Mesenteric fat pad (tissue), 1 donor: ENCODE measurements around the gene CSNK1A1. TPM values are rescaled to one million over a fixed set of nuclear protein-coding genes. Genes with fewer than 3 reads are reported as not detected.
"Not testable (repeated sequence)": the region's sequence is repeated elsewhere in the genome, so short reads cannot be mapped to it uniquely, and the experiment has no call there.

Experiments
- DNase-seq: peaks from one replicate; pipeline ENCODE4 v3.0.0-alpha.2; 2020; ENCODE audit warnings: low spot score
- long read RNA-seq: library from polyadenylated mRNA; unstranded; transcript quantifications from one replicate; pipeline ENCODE4 v2.0.0, GENCODE V29; 2020
- total RNA-seq: library from RNA; stranded (reverse); fragmentation: NEBNext Ultra II Directional; extraction: Animal tissue kit (Norgen Biotek cat#: 25700); gene quantifications from one replicate; pipeline ENCODE4 v1.2.1, GENCODE V29; 2021
- donor health status: DM: yes; HTN: yes; CAD: no.

The CSNK1A1 gene
- total RNA-seq, result 224 TPM
- long read RNA-seq, full-length matches to known transcripts, result 190 of 307 reads
- long read RNA-seq, partial matches to known transcripts, result 80 of 307 reads
- long read RNA-seq, other reads (novel, unspliced or antisense), result 37 of 307 reads

GRCh38 chr5:149551227-149552037 lies at the start of gene CSNK1A1:
Gene CSNK1A1 (minus strand): TSS chr5:149551439. CDS start chr5:149550964, 475 bp downstream.
- DNase-seq, result peak; percentile 100

- DNase-seq, result no peak
Measured at GRCh38 chr5:149600932-149601331, 49.7 kb upstream of the CSNK1A1 start.

- DNase-seq, result no peak
Measured at GRCh38 chr5:149599375-149599774, 48.1 kb upstream of the CSNK1A1 start.

- no peak for DNase-seq
Measured at GRCh38 chr5:149598966-149599365, 47.7 kb upstream of the CSNK1A1 start.

GRCh38 chr5:149598234-149598633 lies 47.0 kb upstream of the CSNK1A1 start:
- DNase-seq, result not testable (repeated sequence)

GRCh38 chr5:149597618-149598017 lies 46.4 kb upstream of the CSNK1A1 start:
- DNase-seq, result no peak

- no peak for DNase-seq
Measured at GRCh38 chr5:149596712-149597111, 45.5 kb upstream of the CSNK1A1 start.

- DNase-seq, result not testable (repeated sequence)
Measured at GRCh38 chr5:149595105-149595504, 43.9 kb upstream of the CSNK1A1 start.

GRCh38 chr5:149594206-149594895 lies 43.1 kb upstream of the CSNK1A1 start:
- DNase-seq, result no peak

GRCh38 chr5:149593370-149593769 lies 42.1 kb upstream of the CSNK1A1 start:
- DNase-seq, result no peak

GRCh38 chr5:149588936-149589335 lies 37.7 kb upstream of the CSNK1A1 start:
- DNase-seq, result no peak

- no peak for DNase-seq
Measured at GRCh38 chr5:149586708-149587318, 35.6 kb upstream of the CSNK1A1 start.

- no peak for DNase-seq
Measured at GRCh38 chr5:149585910-149586309, 34.7 kb upstream of the CSNK1A1 start.

GRCh38 chr5:149584121-149584520 lies 32.9 kb upstream of the CSNK1A1 start:
- DNase-seq, result no peak

GRCh38 chr5:149583394-149583793 lies 32.2 kb upstream of the CSNK1A1 start:
- no peak for DNase-seq

- DNase-seq, result no peak
Measured at GRCh38 chr5:149581931-149582768, 30.9 kb upstream of the CSNK1A1 start.

- peak; percentile 94 for DNase-seq
Measured at GRCh38 chr5:149581192-149581861, 30.1 kb upstream of the CSNK1A1 start, which contains the start of gene ARHGEF37. Gene ARHGEF37 (plus strand): TSS chr5:149581498. CDS start chr5:149597770, 16,272 bp downstream.

GRCh38 chr5:149580808-149581191 lies 29.6 kb upstream of the CSNK1A1 start:
- DNase-seq, result no peak

- no peak for DNase-seq
Measured at GRCh38 chr5:149578896-149579295, 27.7 kb upstream of the CSNK1A1 start.

- DNase-seq, result no peak
Measured at GRCh38 chr5:149576021-149576420, 24.8 kb upstream of the CSNK1A1 start.
